Keratinocyte (primary cell): Measurements from ENCODE around the gene FGFR2. TPM values are rescaled to one million over a fixed set of nuclear protein-coding genes. Genes with fewer than 3 reads are reported as not detected.
A peak's percentile ranks its signal among the peaks of the same experiment; 100 is the strongest.

Source experiments
- DNase-seq: peaks from one replicate; pipeline ENCODE4 v3.0.0-alpha.2; 2011; ENCODE audit warnings: low read depth, missing footprints, low spot score
- FAIRE-seq: peaks from 2 replicates; lab custom pipeline; 2011; peaks lifted over from hg19 to GRCh38; lab: Jason Lieb, UNC
- H2AFZ ChIP-seq: 2 replicates; pipeline ENCODE4 v1.6.0; 2012; ENCODE audit warnings: low read length, control low read depth, inconsistent platforms; ENCODE audit not compliant: control insufficient read depth
- H3K27ac ChIP-seq: 2 replicates; pipeline ENCODE4 v1.5.1; 2011; ENCODE audit warnings: low read length; ENCODE audit not compliant: control insufficient read depth, insufficient read depth
- H3K27me3 ChIP-seq: 3 replicates; pipeline ENCODE4 v1.6.0; 2011; ENCODE audit warnings: low read length; ENCODE audit not compliant: control insufficient read depth, insufficient read depth; ENCODE audit errors: extremely low read depth
- H3K36me3 ChIP-seq, 2 experiments: 2 replicates in 1 of 2; 3 replicates in 1 of 2; pipeline ENCODE4 v1.5.1; 2011; ENCODE audit warnings: low read length in 2 of 2, mild to moderate bottlenecking in 1 of 2; ENCODE audit not compliant: control insufficient read depth in 2 of 2, insufficient read depth in 2 of 2; ENCODE audit errors: extremely low read depth in 1 of 2
- H3K4me1 ChIP-seq: 3 replicates; pipeline ENCODE4 v1.5.1; 2011; ENCODE audit warnings: low read length; ENCODE audit not compliant: control insufficient read depth, insufficient read depth; ENCODE audit errors: extremely low read depth
- H3K4me2 ChIP-seq: 3 replicates; pipeline ENCODE4 v1.6.0; 2011; ENCODE audit warnings: low read depth, low read length; ENCODE audit not compliant: control insufficient read depth, insufficient read depth; ENCODE audit errors: extremely low read depth
- H3K4me3 ChIP-seq, 3 experiments: fragments of 200-600 bp in 1 of 3; sonication (generic) in 1 of 3; 2 replicates in 2 of 3; 3 replicates in 1 of 3; pipeline ENCODE4 v1.5.1; 2011 to 2016; ENCODE audit warnings: low read length in 3 of 3, mild to moderate bottlenecking in 3 of 3, control low read depth in 2 of 3, inconsistent platforms in 1 of 3, low read depth in 1 of 3, mixed read lengths in 1 of 3, mixed run types in 1 of 3, moderate library complexity in 1 of 3; ENCODE audit not compliant: control insufficient read depth in 2 of 3, insufficient read depth in 2 of 3; ENCODE audit errors: extremely low read depth in 1 of 3
- H3K79me2 ChIP-seq: 2 replicates; pipeline ENCODE4 v1.6.0; 2012; ENCODE audit warnings: low read length; ENCODE audit not compliant: control insufficient read depth, insufficient read depth
- H3K9ac ChIP-seq: 3 replicates; pipeline ENCODE4 v1.6.0; 2011; ENCODE audit warnings: low read length; ENCODE audit not compliant: control insufficient read depth, insufficient read depth; ENCODE audit errors: extremely low read depth
- H3K9me1 ChIP-seq: 3 replicates; pipeline ENCODE4 v1.6.0; 2011; ENCODE audit warnings: low read length; ENCODE audit not compliant: control insufficient read depth, insufficient read depth; ENCODE audit errors: extremely low read depth
- H3K9me3 ChIP-seq: 2 replicates; pipeline ENCODE4 v1.5.1; 2012; ENCODE audit warnings: low read depth, low read length; ENCODE audit not compliant: control insufficient read depth
- H4K20me1 ChIP-seq: 3 replicates; pipeline ENCODE4 v1.6.0; 2011; ENCODE audit warnings: low read length; ENCODE audit not compliant: control insufficient read depth, insufficient read depth; ENCODE audit errors: extremely low read depth
- CTCF ChIP-seq, 3 experiments: IDR thresholded peaks in 1 of 3; conservative IDR thresholded peaks in 1 of 3; optimal IDR thresholded peaks in 1 of 3; 2 replicates in 2 of 3; 3 replicates in 1 of 3; pipeline versions ENCODE3 to v1.5.1; 2011; ENCODE audit warnings: low read length in 3 of 3, mild to moderate bottlenecking in 3 of 3, moderate library complexity in 2 of 3, control low read depth in 1 of 3, inconsistent platforms in 1 of 3; ENCODE audit not compliant: insufficient read depth in 2 of 3; ENCODE audit errors: extremely low read depth in 1 of 3
- EZH2 ChIP-seq: IDR thresholded peaks from one replicate; pipeline ENCODE4 v1.6.1; 2012; ENCODE audit warnings: inconsistent platforms, mild to moderate bottlenecking, low read length, moderate library complexity
- dilution Hi-C: fragments of 300-500 bp; cut with MboI; formaldehyde crosslinking; loops from one replicate; pipeline ENCODE4 v1.7.0; 2020; ENCODE audit warnings: low sequenced_read_pairs; ENCODE audit not compliant: extremely low pct_ligation_motif_present
- polyA plus RNA-seq, 5 experiments: library from polyadenylated mRNA; depleted of rRNA in 3 of 5; stranded (reverse) in 3 of 5; stranded (forward) in 1 of 5; unstranded in 1 of 5; fragments of >200 nt; gene quantifications; 1 replicate in 1 of 5; 2 replicates in 3 of 5; 3 replicates in 1 of 5; pipeline versions ENCODE4 v1.2.1 to v1.2.3, GENCODE V29; 2011 to 2012; ENCODE audit warnings: missing spikeins in 2 of 5, low read depth in 1 of 5, low replicate concordance in 1 of 5

The FGFR2 gene
- polyA plus RNA-seq, 1 donor (not counting 4 experiments of a cell fraction or from before 2014, with no cell fraction given), result 20.6 TPM

GRCh38 chr10:121461307-121461706 lies 136.9 kb downstream of the FGFR2 start:
- no peaks in the 10 kb centered on the region for H3K36me3 ChIP-seq
- H3K9me3 ChIP-seq, result no peaks in the 10 kb centered on the region
- no peaks in the 10 kb centered on the region for H3K9me1 ChIP-seq
- DNase-seq (no peak), FAIRE-seq (peak; percentile 44)
- no peak overlapping the region for H3K9ac ChIP-seq
- H3K27ac ChIP-seq, result no peak overlapping the region
- TF ChIP-seq EZH2 (no peak), CTCF (optimal IDR thresholded peaks at IDR 0.05 in 1 of 3, IDR thresholded peaks at IDR 0.05 in 1 of 3, conservative IDR thresholded peaks at IDR 0.05 in 1 of 3; ENCODE audit: extremely low read depth in 1 of 3, insufficient read depth in 2 of 3, low read length in 3 of 3) (no peak)
- dilution Hi-C loops, result no loop called here
- H3K79me2 ChIP-seq, result no peaks in the 10 kb centered on the region
- H2AFZ ChIP-seq, result no peak overlapping the region
- H4K20me1 ChIP-seq, result no peaks in the 10 kb centered on the region
- no peak overlapping the region for H3K4me3 ChIP-seq
- H3K4me1 ChIP-seq, result peaks cover 3% of the 10 kb centered on the region
- no peak overlapping the region for H3K4me2 ChIP-seq
- peaks cover 4% of the 10 kb centered on the region for H3K27me3 ChIP-seq

- dilution Hi-C loops, result no loop called here
- Histone ChIP-seq H3K79me2 (no peaks in the 10 kb centered on the region), H3K9ac (no peak overlapping the region), H3K4me3 (no peak overlapping the region), H3K4me2 (no peak overlapping the region), H4K20me1 (no peaks in the 10 kb centered on the region), H3K4me1 (peaks cover 3% of the 10 kb centered on the region), H2AFZ (no peak overlapping the region), H3K9me1 (no peaks in the 10 kb centered on the region), H3K27me3 (peaks cover 4% of the 10 kb centered on the region), H3K36me3 (no peaks in the 10 kb centered on the region), H3K27ac (no peak overlapping the region), H3K9me3 (no peaks in the 10 kb centered on the region)
- no peak for TF ChIP-seq EZH2
- TF ChIP-seq CTCF (optimal IDR thresholded peaks at IDR 0.05 in 1 of 3, IDR thresholded peaks at IDR 0.05 in 1 of 3, conservative IDR thresholded peaks at IDR 0.05 in 1 of 3; ENCODE audit: extremely low read depth in 1 of 3, insufficient read depth in 2 of 3, low read length in 3 of 3), result no peak
- FAIRE-seq, result peak; percentile 74
- no peak for DNase-seq
Measured at GRCh38 chr10:121460733-121461132, 137.5 kb downstream of the FGFR2 start.
